Spinal cord (tissue), 10 donors: ENCODE measurements around the gene RGMA. TPM values are rescaled to one million over a fixed set of nuclear protein-coding genes. Genes with fewer than 3 reads are reported as not detected.

Experiments
- DNase-seq, 6 donors: peaks; one replicate each; pipeline versions ENCODE4 v3.0.0 to v3.0.0-alpha.2; 2013 to 2015; ENCODE audit warnings: low spot score in 6 of 6, low read depth in 4 of 6
- H3K27ac ChIP-seq: one replicate; pipeline ENCODE4 v1.5.1; 2013; ENCODE audit warnings: low read depth, low read length, control low read depth
- H3K27me3 ChIP-seq: one replicate; pipeline ENCODE4 v1.6.1; 2013; ENCODE audit warnings: low read length; ENCODE audit not compliant: control insufficient read depth, insufficient read depth
- H3K36me3 ChIP-seq: one replicate; pipeline ENCODE4 v1.6.1; 2013; ENCODE audit warnings: low read length; ENCODE audit not compliant: control insufficient read depth, insufficient read depth
- H3K4me1 ChIP-seq: one replicate; pipeline ENCODE4 v1.6.1; 2013; ENCODE audit warnings: low read length; ENCODE audit not compliant: control insufficient read depth, insufficient read depth
- H3K4me3 ChIP-seq: one replicate; pipeline ENCODE4 v1.5.1; 2013; ENCODE audit warnings: low read depth, low read length, control low read depth
- H3K9me3 ChIP-seq: one replicate; pipeline ENCODE4 v1.6.1; 2013; ENCODE audit warnings: low read length; ENCODE audit not compliant: control insufficient read depth, insufficient read depth
- WGBS: methylation state at CpG from one replicate; pipeline ENCODE4 v1.1.5; 2013; ENCODE audit warnings: missing lambda C conversion rate; ENCODE audit not compliant: insufficient coverage; 5-methylcytosine and 5-hydroxymethylcytosine counted together
- polyA plus RNA-seq, 2 donors: library from polyadenylated mRNA; unstranded; fragments of 120-200 nt; gene quantifications; one replicate each; pipeline ENCODE4 v1.2.1, GENCODE V29; 2013; ENCODE audit not compliant: insufficient read length in 2 of 2
- total RNA-seq, 2 donors: library from RNA; depleted of rRNA in 1 of 2; stranded (reverse); fragments of 120-200 nt in 1 of 2; fragments of >200 nt in 1 of 2; gene quantifications; one replicate each; pipeline versions ENCODE4 v1.2.3 to v1.2.4, GENCODE V29; 2013 to 2014
- donor health status: healthy.

RGMA gene
- total and polyA plus RNA-seq, 4 donors = 20.7 to 356 (median 185) TPM

DNA sequence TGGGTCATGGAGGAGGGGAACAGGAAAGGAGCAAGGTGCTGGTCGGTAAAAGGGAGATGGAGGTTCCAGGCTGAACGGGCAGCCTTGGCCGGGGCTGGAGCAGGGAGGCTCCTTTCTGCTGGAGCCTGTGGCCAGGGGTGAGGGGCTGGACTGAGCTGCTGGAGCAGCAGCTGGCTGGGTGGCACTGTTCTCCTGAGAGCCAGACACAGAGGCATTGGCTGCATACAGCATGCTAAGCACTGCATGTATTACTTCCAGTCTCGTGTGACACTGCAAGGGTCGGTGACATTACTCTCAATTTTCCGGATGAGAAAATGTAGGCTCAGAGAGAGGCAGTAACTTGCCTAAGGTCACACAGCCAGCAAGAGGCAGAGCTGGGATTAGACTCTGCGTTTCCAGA, 42.3 kb downstream of the RGMA start:
- H3K9me3 ChIP-seq = peaks cover 2% of the 10 kb centered on the region
- H3K27me3 ChIP-seq = no peaks in the 10 kb centered on the region
- no peak overlapping the region for H3K4me3 ChIP-seq
- peaks cover 91% of the 10 kb centered on the region for H3K4me1 ChIP-seq
- whole genome bisulfite sequencing = 66% methylated on average over 6 of the region's 7 CpGs
- DNase-seq = no peak
- no peak overlapping the region for H3K27ac ChIP-seq
- H3K36me3 ChIP-seq = peaks cover 89% of the 10 kb centered on the region

DNA sequence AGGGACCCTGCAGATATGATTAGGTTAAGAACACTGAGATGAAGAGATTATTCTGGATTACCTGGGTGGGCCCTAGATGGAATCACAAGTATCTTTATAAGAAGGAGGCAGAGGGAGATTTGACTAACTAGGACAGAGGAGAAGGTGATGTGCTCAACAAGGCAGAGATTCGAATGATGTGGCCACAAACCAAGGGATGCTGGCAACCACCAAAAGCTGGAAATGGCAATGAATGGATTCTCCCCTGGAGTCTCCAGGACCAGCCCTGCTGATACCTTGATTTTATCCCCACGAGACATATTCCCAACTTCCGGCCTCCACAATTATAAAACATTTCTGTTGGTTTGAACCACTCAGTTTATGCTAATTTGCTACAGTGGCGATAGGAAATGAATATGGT, 42.9 kb downstream of the RGMA start:
- Histone ChIP-seq H3K4me3 (no peak overlapping the region), H3K27me3 (no peaks in the 10 kb centered on the region), H3K36me3 (peaks cover 86% of the 10 kb centered on the region), H3K27ac (no peak overlapping the region), H3K4me1 (peaks cover 91% of the 10 kb centered on the region), H3K9me3 (peaks cover 2% of the 10 kb centered on the region)
- no peak for DNase-seq
- 67% methylated on average over 1 of the region's 4 CpGs for WGBS

DNA sequence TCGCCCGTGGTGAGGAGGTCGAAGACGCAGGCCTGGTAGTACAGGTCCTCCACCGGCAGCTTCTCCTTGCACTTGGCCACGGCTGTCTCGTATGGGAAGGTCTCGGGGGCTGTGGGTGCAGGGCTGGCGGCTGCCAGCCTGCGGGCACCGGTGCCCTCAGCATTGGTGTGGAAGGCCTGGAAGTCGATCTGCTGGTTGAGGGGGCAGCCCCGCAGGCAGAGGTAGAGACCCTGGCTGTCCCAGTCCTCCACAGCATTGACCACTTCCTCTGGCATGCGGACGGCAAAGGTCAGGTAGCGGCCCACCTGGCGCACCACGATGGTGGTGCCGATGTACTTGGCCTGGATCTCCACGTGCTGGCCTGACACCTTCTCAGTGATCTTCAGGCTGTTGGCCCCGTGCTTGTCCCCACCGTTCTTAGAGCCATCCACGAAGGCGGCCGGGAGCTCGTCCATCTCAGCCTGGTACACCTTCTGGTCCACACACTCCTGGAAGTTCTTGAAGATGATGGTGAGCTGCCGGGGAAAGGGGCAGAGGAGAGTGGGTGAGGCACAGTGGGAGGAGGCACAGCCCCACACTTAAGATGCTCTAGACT, 43.7 kb downstream of the RGMA start:
- no peaks in the 10 kb centered on the region for H3K27me3 ChIP-seq
- no peak for DNase-seq
- peaks cover 2% of the 10 kb centered on the region for H3K9me3 ChIP-seq
- H3K27ac ChIP-seq = no peak overlapping the region
- peaks cover 91% of the 10 kb centered on the region for H3K4me1 ChIP-seq
- peaks cover 77% of the 10 kb centered on the region for H3K36me3 ChIP-seq
- WGBS = 86% methylated on average over 27 of the region's 27 CpGs
- H3K4me3 ChIP-seq = no peak overlapping the region

DNA sequence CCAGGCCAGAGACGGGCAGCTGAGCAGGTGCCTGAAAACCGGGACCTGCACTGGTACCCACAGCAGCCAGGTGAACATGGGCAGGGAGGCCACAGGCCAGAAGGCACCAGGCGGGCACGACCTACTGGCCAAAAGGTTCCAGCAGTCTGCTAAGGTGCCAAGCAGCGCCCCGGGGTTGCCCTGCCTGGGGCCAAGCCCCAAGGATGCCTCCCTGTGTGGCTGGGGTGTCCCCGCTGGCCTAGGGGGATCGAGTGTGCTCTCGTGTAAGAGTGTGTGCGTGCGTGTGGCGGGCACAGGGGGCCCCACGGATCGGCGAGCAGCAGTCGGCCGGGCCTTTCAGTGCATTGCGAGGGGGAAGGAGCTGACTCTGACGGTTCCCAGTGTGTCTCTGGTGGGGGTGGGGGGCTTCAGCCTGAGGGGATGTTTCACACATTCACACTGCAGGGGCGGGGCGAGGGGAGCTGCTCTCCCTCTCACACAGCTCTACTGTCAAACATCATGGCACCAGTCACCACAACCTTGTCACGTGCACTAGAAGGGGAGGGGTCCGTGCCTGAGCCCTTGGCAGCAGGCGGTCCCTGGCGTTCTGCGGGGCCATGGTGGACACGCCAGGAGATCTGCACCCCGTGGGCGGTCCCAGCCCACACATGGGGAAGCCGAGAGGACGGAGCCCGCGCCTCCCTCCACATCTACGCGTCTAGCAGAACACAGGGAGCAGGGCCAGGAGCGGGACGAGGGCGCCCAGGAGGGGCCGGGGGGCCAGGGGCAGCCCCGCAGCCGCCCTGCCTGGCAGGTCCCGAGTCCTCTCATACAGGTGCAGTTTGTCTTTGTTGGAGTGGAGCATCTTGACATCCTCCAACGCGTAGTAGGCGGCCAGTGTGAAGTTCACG, 44.5 kb downstream of the RGMA start:
- no peak overlapping the region for H3K4me3 ChIP-seq

DNA sequence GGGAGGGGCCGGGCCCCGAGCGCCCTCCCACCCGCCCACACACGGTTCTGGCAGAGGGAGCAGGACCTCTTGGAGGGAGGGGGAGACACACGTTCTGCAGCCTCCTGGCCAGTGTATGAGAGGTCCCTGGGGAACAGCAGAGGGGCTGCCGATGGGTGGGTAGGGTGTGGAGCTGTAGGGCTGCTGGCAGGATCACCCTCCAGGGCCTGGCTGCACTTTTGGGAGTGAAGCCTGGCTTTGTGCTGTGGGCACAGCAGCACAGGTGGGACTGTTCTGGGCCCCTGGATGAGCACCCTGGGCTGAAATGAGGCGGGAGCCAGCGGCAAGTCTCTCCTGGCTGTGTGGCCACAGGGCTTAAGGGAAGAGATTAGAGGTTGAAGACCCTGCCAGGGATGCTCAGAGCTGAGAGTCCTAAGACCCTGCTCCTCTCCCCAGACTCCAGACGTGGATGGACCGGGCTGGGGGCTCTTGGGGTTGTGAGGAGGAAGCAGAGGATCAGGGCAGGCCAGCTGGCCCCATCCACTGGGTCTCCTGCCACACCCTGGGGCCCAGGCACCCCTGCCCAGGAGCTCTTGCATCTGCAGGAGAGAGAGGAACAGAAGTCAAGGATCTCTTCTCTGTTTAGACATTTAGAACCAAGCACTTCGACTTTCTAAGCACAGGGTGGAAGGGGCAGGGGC, 45.2 kb downstream of the RGMA start:
- peaks cover 2% of the 10 kb centered on the region for H3K9me3 ChIP-seq
- H3K27me3 ChIP-seq = no peaks in the 10 kb centered on the region
- H3K4me3 ChIP-seq = no peak overlapping the region
- H3K27ac ChIP-seq = peak overlapping the region; percentile 43
- WGBS = 62% methylated on average over 4 of the region's 12 CpGs
- H3K4me1 ChIP-seq = peaks cover 80% of the 10 kb centered on the region
- H3K36me3 ChIP-seq = peaks cover 66% of the 10 kb centered on the region
- DNase-seq = no peak

More for the DNA sequence above, 44.5 kb downstream of the RGMA start:
- DNase-seq = no peak
- Histone ChIP-seq H3K27me3 (no peaks in the 10 kb centered on the region), H3K27ac (peak overlapping the region; percentile 43), H3K9me3 (peaks cover 2% of the 10 kb centered on the region), H3K4me1 (peaks cover 88% of the 10 kb centered on the region), H3K36me3 (peaks cover 74% of the 10 kb centered on the region)
- 75% methylated on average over 36 of the region's 46 CpGs for WGBS

DNA sequence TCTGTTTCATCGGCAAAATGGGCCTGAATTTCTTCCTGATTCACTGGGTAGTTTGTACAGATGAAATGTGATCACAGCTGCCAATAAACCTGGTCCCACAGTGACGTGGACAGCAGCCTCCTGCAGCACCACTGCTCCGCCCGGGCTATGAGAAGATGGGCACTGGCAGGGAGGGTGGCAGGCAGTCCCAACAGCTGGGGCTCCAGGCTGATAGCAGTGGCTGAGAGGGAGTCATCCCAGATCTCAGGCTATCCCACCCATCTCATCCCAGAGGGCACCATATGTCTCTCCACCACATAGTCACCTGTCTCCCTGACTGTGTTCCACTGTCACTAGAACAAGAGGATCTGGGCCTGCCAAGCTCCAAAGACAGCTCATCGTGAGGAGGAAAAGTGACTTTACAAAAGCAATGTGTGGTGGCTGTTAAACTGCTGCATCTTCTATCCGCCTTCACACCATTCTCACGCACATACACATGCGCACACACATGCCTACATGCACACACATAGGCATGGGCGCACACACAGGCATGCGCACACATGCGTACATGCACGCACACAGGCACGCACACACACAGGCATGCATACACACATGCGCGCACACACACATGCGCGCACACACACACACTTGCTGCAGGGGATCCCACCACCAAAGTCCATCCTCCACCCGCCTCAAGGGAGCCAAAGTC, 46.2 kb downstream of the RGMA start:
- H3K36me3 ChIP-seq = peaks cover 56% of the 10 kb centered on the region
- DNase-seq = no peak
- no peak overlapping the region for H3K27ac ChIP-seq

DNA sequence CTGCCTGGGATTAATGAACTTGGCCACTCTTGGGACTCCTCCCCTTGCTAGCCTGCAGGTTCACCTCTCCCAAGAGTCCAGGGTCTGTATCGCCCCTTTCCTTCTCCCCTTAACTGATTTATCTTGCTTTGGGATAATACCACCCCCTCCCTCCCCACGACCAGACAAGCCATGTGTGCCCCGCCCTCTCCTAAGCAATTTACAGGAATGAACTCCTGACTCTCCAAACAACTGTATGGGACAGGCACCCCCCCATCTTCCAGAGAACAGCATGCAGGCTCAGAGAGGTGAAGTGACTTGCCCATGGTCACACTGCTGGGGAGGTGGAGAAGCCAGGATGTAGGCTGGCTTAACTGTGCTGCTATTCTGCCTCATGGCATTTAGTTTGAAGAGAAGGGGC, 46.8 kb downstream of the RGMA start:
- Histone ChIP-seq H3K4me1 (peaks cover 81% of the 10 kb centered on the region), H3K9me3 (peaks cover 2% of the 10 kb centered on the region), H3K36me3 (peaks cover 50% of the 10 kb centered on the region), H3K27ac (no peak overlapping the region), H3K4me3 (no peak overlapping the region), H3K27me3 (no peaks in the 10 kb centered on the region)
- WGBS = 53% methylated on average over 2 of the region's 3 CpGs
- DNase-seq = no peak

More for the DNA sequence above, 46.2 kb downstream of the RGMA start:
- Histone ChIP-seq H3K9me3 (peaks cover 2% of the 10 kb centered on the region), H3K27me3 (no peaks in the 10 kb centered on the region), H3K4me3 (no peak overlapping the region), H3K4me1 (peaks cover 81% of the 10 kb centered on the region)
- 81% methylated on average over 9 of the region's 18 CpGs for WGBS

DNA sequence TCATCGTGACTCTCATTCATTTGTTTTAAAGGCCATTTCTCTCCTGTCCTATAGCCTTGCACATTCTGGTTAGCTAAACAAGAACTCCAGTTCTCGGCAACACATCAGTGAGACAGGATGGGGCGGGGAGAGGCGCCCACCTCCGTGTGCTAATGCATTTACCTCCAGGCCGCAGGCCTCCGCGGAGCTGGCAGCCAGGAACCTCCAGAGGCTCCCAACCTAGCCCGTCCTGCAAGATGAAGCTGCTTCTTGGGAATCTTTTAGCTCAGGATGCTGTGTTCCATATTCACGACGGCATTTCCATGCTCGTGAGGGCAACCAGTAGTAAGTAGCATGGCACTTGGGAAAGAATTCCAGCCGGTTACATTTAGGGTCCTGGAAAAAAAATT, 47.9 kb downstream of the RGMA start:
- peaks cover 46% of the 10 kb centered on the region for H3K36me3 ChIP-seq
- H3K4me1 ChIP-seq = peaks cover 84% of the 10 kb centered on the region
- H3K27me3 ChIP-seq = no peaks in the 10 kb centered on the region
- DNase-seq = no peak
- H3K9me3 ChIP-seq = no peaks in the 10 kb centered on the region
- peak overlapping the region; percentile 54 for H3K27ac ChIP-seq
- H3K4me3 ChIP-seq = no peak overlapping the region
- 58% methylated on average over 9 of the region's 13 CpGs for WGBS
